Measurements from ENCODE around the gene UBE2J2. TPM values are rescaled to one million over a fixed set of nuclear protein-coding genes. Genes with fewer than 3 reads are reported as not detected.
"Not testable (repeated sequence)": the region's sequence is repeated elsewhere in the genome, so short reads cannot be mapped to it uniquely, and the experiment has no call there.

UBE2J2 gene
- 10 to 100 TPM; 46.3 to 56.3 TPM for total RNA-seq
- long read RNA-seq, transcript UBE2J2-204 (6 exons, 1,057 nt) = minor isoform, 5 of 81 reads
- long read RNA-seq, transcript UBE2J2-202 (7 exons, 1,733 nt) = major isoform, 46 of 81 reads
- long read RNA-seq, partial matches to known transcripts = 10 of 81 reads
- long read RNA-seq, other reads (novel, unspliced or antisense) = 9 of 81 reads

DNA sequence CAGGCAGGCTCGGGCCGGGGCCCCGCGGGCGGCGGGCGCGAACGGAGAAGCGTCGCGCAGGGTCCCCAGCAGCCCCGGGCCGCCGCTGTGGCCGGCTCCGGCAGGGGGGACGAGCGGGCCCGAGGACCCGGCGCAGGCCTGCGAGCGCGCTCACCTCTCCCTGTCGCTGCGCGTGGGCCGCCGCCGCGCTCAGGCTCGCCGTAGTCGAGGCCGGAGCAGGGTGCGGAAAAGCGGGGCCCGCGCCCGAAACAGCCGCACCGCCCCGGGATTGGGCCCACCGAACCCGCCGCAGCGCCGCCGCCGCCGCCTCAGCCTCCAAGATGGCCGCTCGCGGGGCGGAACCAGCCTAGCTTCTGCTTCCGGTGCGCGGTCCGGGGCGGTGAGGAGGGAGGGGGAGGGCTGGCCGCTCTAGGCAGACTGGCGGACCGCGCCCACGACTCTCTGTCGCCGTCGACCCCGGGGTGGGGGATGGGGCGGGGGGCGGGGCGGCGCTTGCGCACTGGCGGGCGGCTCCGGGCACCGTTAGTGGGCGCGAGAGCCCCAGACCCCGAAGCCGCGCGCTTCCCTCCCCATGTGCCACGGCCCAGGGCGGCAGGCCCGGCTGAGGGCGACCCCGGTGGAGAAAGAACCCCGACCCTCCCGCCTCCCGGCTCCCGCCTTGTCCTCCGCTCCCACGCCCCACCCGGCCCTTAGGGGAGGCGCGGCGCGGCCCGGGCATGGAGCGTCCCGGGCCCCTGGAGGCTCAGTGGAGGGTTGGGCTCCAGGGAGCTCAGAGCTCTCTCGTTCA is at the start of gene UBE2J2:
Gene UBE2J2, minus strand, starts transcription at position 343 of the 787 bp plus-strand sequence. CDS start 5,862 bp downstream, outside the sequence.
- peak; percentile 86 for ATAC-seq
- peak; percentile 96 to 97 for DNase-seq
- intact Hi-C loops (cut with DNase I, micrococcal nuclease) = no loop called here

DNA sequence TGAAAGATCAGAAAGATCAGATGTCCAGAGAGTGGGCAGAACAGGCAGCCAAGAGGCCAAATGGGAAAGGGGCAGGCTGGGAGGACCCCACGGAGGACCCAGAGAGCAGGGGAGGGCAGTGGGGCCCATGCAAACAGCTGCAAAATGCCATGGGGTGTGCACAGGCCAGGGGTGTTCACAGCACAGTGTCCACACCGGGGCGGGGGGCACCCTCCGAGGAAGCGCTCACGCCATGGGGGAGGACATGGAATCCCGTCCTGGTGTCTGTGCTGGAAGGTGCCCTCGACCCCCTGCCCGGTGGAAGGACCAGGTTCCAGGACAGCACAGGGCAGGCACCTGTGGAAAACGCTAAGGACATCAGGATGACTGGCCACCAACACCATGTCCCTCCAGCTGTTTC is 49.3 kb upstream of the UBE2J2 start:
- ATAC-seq (no peak), DNase-seq (no peak)
- intact Hi-C loops (cut with DNase I, micrococcal nuclease) = no loop called here

DNA sequence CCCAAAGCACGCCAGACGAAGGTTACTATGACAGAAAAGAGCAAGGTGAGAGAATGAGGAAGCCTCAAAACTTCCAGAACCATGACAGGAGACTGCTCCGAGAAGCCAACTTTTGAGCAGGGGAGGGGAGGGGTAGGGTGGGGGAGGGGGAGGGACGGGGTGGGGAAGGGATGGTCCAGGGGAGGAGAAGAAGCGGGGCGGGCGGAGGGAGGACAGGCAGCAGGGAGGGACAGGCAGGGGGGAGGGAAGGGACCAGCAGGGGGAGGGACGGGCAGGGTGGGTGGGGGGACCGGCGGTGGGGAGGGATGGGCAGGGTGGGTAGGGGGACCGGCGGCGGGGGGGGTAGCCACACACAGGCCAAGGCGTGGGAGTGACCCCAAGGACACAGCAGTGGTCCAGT is 48.8 kb upstream of the UBE2J2 start:
- intact Hi-C loops (cut with DNase I, micrococcal nuclease) = no loop called here
- no peak for ATAC-seq
- DNase-seq = no peak

DNA sequence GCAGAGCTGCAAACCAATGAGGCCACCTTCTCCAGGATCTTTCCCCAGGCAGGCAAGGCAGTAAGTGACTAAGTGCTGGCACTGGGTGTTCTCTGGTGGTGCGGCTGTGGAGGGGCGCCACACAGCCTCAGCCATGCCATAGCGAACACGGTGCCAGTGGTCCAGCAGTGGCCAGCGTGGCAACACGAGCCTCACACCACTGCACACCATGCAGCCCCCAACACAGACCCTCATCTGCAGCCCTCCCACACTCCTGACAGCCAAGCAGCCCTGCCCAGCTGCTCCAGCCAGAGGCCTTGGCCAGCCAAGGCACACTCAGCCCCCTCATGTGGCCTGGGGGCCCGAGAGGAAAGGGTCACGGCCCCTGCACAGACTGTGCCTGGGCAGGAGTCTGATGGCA is 47.8 kb upstream of the UBE2J2 start:
- intact Hi-C loops (cut with DNase I, micrococcal nuclease) = no loop called here
- no peak for DNase-seq
- ATAC-seq = no peak

DNA sequence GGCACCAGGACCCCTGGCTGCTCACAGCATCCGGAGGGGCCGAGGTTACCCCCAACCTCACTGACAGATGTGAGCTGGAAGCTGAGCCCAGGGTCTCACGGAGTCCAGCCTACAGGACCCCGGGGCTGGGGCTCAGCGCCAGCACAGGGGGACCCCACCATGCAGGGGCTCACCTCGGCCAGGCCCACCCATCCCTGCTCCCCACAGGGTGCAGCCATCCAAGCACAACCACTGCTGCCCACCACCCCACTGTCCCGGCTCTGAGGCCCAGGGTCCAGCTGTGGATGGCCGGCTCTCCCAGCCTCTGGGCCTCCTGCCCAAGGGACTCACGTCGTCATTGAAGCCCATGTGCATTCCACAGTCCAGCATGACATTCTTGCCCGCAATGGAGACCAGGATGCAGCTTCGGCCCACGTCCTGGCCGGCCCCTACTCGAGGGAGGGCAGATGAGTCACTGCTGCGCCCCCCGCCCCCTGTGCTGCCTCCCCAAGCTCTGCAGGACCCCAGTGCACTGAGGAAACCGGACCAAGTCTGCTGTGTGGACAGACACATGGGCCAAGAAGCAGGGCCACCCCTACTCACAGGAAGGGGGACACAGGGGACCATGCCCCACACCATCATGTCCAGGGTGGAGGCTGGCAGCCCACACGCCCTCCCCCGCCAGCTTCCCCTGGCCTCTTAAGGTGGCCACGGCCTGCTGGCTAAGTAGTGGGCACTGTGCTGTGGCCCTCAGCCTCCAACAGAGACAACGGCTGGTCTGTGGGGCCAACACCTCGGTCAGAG is 47.2 kb upstream of the UBE2J2 start:
- no peak for DNase-seq
- no peak for ATAC-seq
- intact Hi-C loops (cut with DNase I, micrococcal nuclease) = no loop called here

DNA sequence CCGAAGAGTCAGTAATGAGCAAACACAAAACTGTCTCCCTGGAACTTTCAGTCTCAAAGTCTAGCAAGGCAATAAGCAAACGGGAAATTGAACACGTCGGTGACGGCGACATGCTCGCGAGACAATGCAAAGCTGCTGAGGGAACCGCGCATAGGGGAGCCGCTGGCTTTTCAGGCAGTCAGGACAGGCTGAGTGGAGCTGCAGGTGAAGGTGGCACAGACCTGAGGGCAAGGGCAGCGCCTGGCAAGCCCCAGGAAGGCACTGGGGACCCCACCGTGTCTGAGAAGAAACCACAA is 45.9 kb upstream of the UBE2J2 start:
- no peak for DNase-seq
- ATAC-seq = no peak
- intact Hi-C loops (cut with DNase I, micrococcal nuclease) = no loop called here

DNA sequence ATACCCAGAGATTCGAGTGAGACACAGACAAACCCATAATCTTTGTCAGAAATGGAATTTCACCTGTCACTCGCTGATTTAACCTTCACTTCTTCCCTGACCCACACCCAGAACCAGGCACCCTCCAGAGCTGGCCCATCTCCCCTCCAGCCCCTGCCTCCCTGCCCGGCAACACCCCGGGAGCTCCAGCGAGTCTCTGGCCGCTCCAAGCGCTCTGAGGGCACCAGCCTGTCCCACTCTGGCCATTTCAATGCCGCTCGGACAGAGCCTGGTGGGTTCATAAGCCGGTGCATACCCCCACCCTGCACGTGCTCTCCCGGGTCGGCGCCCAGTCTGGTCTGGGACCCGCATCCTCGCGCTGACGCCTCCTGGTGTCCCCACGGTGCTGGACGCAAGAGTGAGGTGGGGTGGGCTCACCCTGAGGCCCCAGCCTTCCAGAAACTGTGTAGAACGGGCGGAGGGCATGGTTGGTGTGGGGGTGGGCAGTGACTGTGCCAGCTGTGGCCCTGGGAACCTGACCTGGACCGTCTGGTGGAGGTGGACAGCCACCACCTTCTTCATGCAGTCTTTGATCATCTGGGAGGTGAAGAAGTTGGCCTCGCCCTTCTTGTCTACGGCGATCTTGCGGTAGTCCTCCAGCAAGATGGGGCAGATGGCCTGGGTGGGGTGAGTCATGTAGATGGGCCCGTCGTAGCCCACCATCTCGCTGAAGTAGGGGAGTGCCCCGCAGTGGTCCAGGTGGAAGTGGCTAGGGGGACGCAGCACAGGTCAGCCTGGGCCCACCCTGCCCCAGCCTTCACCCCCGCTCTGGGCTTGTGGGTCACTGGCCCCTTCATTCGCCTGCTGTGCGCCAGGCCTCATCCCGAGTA is 45.4 kb upstream of the UBE2J2 start:
- DNase-seq = no peak
- ATAC-seq = no peak
- intact Hi-C loops (cut with DNase I, micrococcal nuclease) = no loop called here

DNA sequence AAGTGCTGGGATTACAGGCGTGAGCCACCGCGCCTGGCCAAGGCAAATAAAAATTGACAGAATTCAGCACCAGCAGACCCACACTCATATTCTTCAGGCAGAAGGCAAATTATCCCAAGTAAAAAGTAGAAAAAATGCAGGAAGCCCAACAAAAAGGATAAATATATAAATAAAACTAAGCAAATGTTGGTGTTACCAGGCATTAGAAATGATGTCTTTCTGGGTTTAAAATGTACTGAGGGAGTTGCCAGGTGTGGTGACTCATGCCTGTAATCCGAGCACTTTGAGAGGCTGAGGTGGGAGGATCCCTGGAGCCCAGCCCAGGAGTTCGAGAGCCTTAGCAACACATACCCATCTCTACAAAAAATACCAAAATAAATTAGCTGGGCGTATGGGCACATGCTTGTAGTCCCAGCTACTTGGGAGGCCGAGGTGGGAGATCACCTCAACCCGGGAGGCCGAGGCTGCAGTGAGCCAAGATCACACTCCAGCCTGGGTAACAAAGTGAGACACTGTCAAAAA is 44.5 kb upstream of the UBE2J2 start:
- ATAC-seq = peak; percentile 79
- intact Hi-C loops (cut with DNase I, micrococcal nuclease) = no loop called here

DNA sequence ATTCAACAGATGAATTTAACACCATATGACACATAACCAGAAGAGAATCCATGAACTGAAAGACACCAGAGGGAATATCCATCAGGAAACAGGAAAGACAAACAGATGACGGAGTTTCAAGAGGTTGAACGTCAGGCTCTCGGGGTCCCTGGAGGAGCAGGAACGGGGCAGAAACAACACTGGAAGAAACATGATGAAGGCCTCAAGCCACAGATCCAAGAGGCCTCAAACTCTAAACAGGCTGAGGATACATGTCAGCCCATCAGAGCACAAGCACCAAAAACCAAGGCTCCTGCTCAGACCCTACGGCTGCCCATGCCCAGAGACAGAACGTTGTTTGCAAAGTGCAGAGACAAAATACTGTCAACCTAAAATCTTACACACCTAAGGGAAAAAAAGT is 43.8 kb upstream of the UBE2J2 start:
- intact Hi-C loops (cut with DNase I, micrococcal nuclease) = no loop called here
- DNase-seq (no peak), ATAC-seq (no peak)

More for the DNA sequence above, 44.5 kb upstream of the UBE2J2 start:
- peak; percentile 67 to 80 for DNase-seq

DNA sequence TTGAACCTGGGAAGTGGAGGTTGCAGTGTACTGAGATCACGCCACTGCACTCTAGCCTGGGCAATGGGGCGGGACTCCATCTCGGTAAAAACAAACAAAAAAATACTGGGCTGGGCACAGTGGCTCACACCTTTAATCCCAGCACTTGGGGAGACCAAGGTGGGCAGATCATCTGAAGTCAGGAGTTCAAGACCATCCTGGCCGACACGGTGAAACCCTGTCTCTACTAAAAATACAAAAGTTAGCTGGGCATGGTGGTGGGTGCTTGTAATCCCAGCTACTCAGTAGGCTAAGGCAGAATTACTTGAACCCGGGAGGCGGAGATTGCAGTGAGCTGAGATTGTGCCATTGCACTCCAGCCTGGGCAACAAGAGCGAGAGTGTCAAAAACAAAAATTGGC is 42.5 kb upstream of the UBE2J2 start:
- intact Hi-C loops (cut with DNase I, micrococcal nuclease); ATAC-seq; DNase-seq: not testable (repeated sequence)

DNA sequence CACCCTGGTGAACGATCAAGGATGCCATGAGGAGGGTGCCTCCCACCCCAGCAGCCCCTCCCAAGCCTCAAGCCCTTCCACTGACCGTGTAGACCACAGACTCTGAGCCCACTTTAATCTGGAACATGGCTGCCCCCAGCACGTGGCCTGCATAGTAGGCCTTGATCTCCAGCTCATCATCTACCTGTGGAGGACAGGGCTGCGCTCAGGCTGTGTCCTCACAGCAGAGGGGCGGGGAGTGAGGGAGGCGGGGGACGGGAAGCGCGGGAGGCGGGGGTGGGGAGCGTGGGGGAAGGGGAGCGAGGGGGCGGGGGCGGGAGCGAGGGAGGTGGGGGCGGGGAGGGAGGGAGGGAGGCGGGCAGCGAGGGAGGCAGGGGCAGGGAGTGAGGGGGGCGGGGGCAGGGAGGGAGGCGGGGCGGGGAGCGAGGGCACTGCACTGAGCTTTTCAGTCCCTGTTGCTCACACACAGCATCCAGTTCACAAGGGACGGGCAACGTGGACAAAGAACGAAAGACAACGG is 41.8 kb upstream of the UBE2J2 start:
- ATAC-seq = no peak
- no peak for DNase-seq
- intact Hi-C loops (cut with DNase I, micrococcal nuclease) = no loop called here

DNA sequence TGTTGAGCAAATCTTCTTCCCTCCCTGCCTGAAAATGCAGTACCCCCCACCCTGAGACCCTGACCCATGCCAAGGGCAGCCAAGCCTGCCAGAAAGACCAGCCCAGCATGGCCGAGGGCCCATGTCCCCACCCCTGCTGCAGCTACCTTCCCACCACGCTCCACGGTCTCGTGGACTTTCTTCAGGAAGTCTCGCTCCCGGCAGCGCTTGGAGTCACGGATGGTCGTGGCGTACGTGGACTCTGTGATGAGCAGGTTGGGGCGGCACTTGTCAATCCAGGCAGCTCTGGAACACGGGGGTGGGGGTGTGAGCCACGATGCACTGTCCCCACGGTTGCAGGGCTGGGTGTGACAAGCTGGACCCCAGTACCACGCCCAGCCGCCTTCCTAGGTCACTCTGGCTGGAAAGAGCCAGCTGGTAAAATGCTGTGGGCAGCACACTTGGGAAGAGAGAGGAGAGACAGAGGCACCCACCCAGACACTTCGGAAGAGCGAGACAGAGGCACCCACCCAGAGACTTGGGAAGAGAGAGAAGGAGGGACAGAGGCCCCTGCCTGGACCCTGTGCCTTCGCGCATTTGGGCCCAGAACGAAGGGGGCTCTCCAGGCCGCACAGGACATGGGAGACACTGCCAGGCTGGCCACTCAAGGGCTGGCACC is 41.2 kb upstream of the UBE2J2 start:
- intact Hi-C loops (cut with DNase I, micrococcal nuclease) = no loop called here
- DNase-seq (no peak), ATAC-seq (no peak)

DNA sequence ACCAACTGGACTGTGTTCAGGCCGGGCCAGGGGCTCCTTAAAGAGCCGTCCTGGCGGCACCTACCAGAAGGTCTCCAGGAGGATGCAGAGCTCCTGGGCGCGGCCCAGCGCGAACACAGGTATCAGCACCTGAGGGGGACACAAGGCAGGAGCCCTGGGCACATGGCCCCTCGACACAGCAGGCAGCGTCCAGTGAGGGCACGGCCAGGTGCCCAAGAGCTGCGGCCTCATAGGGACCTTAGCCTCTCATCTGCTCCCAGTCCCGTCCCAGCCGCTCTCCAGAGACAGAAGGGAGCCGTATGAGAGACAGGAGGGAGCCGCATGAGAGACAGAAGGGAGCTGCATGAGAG is 40.6 kb upstream of the UBE2J2 start:
- DNase-seq = no peak
- no peak for ATAC-seq
- intact Hi-C loops (cut with DNase I, micrococcal nuclease) = no loop called here

DNA sequence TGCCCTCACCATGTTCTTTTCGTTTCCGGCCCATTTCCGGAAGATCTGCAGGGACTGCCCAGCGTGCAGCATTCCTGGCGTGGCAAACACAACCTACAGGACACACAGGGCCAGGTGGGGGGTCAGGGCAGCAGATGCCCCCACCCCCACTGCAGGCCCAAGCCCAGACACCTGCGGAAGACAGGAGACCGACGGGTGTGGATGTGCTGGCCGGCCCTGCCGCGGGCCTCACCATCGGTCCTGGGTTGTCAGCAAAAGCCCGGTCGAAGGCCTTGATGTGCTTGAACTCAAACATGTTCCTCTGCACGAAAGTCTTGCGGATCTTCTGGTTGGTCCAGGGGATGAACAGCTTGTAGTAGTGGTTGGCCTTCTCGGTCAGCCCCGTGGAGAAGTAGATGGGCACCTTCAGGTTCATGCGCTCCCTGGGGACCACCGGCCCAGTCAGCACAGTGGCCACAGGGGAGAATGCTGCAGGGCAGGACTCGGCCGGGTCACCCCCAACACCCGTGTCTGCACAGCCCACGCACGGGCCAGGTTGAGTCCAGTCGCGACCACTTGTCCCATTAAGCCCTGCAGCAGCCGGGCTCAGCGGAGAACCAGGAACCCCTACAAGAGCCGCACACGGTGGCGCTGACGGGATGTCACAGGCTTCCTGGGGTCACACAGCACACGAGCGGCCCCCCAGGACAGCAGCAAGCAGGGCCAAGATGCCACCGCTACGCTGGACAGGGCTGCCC is 40.0 kb upstream of the UBE2J2 start:
- ATAC-seq (no peak), DNase-seq (no peak)
- intact Hi-C loops (cut with DNase I, micrococcal nuclease) = no loop called here

DNA sequence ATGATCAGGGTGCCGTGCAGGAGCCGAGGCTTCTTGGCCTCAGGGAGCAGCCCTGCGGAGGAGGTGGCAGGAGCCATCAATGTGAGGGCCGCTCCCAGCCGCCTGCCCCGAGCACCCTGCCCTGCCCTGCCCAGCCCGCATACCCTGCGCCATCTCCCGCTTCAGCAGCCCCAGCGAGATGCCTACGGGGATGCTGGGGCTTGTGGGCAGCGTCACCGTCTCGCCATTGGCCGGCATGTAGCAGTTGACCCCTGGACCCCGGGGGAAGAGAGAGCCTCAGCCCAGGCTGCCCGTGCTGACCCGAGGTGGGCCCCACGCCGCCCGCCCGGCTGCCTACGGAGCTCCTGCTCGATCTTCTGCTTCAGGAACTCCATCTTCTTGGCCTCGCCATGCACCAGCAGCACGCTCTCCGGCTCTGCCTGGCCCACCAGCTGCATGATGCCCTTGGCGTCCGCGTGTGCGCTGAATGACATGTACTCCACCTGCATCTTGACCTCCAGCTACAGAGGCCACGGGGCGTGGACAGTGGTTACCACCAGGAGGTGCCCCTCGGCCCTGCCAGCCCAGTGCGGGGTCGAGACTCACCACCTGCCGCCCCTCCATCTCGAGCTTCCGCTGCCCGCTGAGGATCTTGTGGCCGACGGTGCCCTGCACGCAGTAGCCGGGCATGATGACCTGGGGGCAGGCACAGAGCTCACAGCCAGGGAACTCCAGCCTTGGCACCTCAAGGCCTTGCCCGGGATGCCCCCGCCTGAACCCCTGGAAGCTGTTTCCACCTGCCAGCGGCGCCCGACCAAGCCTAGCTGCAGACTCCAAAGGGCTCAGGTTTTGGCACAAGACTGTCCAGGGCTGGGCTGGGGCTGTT is 39.0 kb upstream of the UBE2J2 start:
- ATAC-seq (no peak), DNase-seq (no peak)
- intact Hi-C loops (cut with DNase I, micrococcal nuclease) = no loop called here

DNA sequence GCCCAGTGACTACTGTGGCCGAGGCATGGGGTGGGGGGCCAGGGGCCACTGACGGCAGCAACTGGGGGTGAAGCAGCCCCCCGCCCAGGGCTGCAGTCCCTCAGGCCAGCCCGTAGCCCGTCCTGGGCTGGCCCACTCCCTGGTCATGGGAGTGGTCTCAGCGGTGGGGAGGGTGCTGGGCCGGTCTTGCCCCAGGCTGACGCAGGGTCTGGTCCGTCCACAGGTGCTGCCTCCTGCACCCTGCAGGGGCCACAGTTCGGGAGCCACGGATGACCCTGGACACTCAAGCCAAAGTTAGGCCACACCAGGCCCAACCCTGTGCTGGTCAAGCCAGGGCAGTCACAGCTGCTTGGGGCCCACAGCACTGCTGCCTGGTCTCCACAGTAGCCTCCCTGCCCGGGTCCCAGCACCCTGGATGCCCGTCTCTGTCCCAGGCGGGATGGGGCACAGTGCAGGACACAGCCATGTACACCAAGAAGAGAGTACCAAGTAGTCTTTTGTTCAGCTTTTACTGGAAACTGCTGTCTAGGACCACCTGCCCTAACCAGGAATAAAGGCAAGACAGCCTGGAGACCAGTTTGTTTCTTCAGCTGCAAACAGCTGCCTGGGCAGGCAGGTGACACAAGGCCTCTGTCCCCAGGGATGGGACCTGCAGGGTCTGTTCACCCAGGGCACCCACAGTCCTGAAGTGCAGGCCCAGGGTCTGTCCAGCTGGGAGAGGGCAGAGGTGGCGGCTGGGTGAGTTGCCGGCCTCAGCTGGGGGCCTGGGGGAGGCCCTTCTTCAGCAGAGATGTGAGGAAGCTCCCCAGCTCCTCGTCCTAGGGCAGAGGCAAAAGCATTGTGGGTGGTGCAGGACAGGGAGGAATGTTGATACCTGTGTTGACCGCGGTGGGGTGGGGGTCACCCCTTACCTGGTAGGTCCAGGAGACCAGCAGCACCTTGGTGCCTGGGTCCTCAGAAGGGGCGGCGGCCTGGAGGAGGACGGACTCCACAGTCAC is 37.8 kb upstream of the UBE2J2 start:
- DNase-seq = no peak
- no peak for ATAC-seq

More for the DNA sequence above, 37.8 kb upstream of the UBE2J2 start:
- intact Hi-C loops (cut with DNase I, micrococcal nuclease) = no loop called here
